IPS DF 4.7 (cell line): ENCODE measurements around the gene RHBDD2.
"Not testable (repeated sequence)": the region's sequence is repeated elsewhere in the genome, so short reads cannot be mapped to it uniquely, and the experiment has no call there.

ENCODE experiments used
- DNase-seq: peaks from one replicate; pipeline ENCODE4 v3.0.0-alpha.2; 2013; ENCODE audit warnings: low spot score; ENCODE audit errors: extremely low read depth

RHBDD2 gene

GRCh38 chr7:75878769-75879611 lies at the start of gene RHBDD2:
RHBDD2 (plus strand) TSS chr7:75879034; CDS start chr7:75879083, 49 bp downstream.
- peak; percentile 41 for DNase-seq

DNA sequence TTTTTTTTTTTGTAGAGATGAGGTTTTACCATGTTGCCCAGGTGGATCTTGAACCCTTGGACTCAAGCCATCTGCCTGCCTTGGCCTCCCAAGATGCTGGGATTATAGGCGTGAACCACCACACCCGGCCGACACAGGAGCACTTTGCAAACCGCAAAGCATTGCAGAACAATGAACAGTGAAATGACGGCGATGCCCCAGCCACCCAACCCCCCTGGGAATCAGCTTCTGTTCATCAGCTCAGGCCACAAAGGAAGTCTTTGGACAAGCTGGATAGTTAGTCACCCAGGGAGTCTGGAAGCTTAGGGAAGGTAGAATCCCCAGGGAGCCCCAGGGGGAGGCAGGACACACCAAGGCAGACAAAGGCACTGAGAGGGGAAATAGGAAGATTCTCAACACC lies 49.2 kb upstream of the RHBDD2 start:
- not testable (repeated sequence) for DNase-seq

DNA sequence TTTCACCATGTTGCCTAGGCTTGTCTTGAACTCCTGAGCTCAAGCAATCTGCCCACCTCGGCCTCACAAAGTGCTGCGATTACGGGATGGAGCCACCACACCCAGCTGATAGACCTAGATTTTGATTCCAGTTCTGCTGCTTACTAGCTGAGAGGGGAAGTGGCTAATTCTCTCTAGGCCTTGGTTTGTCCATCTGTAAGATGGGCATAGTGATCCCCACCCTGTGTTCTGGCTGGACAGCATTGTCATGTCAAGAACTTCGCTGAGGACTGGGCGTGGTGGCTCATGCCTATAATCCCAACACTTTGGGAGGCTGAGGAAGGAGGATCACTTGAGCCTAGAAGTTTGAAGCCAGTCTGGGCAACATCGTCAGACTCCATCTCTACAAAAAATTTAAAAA lies 47.9 kb upstream of the RHBDD2 start:
- no peak for DNase-seq

DNA sequence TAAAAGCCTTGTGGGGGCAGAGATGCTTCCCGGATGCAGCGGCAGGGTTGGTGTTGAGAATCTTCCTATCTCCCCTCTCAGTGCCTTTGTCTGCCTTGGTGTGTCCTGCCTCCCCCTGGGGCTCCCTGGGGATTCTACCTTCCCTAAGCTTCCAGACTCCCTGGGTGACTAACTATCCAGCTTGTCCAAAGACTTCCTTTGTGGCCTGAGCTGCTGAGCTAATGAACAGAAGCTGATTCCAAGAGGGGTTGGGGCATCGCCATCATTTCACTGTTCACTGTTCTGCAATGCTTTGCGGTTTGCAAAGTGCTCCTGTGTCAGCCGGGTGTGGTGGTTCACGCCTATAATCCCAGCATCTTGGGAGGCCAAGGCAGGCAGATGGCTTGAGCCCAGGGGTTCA lies 45.2 kb upstream of the RHBDD2 start:
- DNase-seq: not testable (repeated sequence)

DNA sequence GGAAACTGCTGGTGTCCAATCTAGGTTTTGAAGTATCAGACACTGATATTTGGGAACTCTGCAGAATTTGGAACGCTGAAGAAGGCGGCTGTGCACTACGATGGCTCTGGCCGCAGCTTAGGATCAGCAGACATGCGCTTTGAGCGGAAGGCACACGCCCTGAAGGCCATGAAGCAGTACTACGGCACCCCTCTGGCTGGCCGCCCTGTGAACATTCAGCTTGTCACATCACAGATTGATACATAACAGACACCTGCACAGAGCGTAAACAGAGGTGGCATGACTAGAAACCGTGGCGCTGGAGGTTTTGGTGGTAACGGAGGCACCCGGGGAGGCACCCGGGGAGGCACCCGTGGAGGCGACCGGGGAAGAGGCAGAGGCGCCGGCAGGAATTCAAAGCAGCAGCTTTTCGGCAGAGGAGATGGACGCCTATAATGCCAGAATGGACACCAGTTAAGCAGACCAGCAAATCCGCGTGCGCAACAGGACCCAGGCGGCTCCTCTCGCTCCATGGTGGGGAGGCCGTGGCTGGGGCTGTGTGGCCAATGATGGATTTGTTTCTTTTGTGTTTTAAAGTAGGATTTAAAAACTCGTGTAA lies 43.0 kb upstream of the RHBDD2 start:
- DNase-seq: no peak

DNA sequence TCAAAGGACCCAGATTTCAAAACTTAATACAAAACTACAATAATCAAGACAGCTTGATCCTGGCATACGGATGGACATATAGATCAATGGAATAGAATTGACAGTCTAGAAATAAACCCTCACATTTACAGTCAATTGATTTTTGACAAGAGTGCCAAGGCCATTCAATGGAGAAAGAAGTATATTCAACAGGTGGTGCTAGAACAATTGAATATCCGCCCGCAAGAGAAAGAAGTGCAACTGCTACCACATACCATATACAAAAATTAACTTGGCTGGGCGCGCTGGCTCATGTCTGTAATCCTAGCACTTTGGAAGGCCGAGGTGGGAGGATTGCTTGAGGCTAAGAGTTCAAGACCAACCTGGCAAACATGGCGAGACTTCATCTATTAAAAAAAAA lies 42.0 kb upstream of the RHBDD2 start:
- no peak for DNase-seq

- not testable (repeated sequence) for DNase-seq
Measured at GRCh38 chr7:75838281-75838930, 40.4 kb upstream of the RHBDD2 start.

GRCh38 chr7:75840029-75840428 lies 38.8 kb upstream of the RHBDD2 start:
- no peak for DNase-seq

- DNase-seq: no peak
Measured at GRCh38 chr7:75842836-75843446, 35.9 kb upstream of the RHBDD2 start.

DNA sequence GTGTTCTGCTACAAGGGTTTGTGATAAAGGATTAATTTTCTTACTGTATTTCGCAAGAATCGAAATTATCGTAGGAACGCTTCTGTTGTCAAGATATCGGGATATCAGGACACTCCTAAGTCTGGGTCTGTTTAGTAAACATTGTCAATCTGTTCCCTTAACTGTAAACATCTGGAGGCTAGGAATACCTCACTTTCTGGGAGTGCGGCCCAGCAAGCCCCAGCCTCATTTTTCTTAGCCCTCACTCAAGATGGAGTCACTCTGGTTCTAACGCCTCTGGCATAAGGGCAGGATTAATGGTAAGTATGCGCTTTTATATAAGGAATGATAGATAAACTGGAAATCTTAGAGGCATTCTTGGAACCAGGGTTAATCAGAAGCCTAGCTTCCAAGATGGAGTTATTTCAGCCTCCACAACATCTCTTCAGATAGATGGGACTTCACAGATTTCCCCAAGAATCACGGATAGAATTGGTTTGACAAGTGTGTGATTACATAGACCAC lies 35.2 kb upstream of the RHBDD2 start:
- DNase-seq: no peak

- DNase-seq: no peak
Measured at GRCh38 chr7:75844158-75844557, 34.7 kb upstream of the RHBDD2 start.

GRCh38 chr7:75845132-75845531 lies 33.7 kb upstream of the RHBDD2 start:
- DNase-seq: not testable (repeated sequence)

DNA sequence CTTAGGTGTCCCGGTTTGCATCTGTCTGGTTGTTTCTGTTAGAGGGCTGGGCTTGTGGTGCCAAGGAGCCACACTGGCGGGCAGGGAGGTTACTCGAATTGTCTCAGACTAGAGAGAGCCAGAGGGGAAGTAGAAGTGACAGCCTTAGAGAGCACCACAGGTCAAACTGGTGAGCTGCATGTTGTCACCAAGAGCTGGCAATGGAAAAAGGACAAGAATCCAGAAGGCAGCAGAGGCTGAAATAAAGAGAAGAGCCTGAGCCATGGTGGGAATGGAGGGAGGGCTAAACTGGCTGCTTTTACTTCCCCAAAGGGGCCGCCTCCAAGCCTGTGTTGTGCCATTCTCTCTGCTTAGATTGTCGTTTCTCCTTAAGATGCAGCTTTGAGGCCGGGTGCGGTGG lies 31.1 kb upstream of the RHBDD2 start:
- no peak for DNase-seq

DNA sequence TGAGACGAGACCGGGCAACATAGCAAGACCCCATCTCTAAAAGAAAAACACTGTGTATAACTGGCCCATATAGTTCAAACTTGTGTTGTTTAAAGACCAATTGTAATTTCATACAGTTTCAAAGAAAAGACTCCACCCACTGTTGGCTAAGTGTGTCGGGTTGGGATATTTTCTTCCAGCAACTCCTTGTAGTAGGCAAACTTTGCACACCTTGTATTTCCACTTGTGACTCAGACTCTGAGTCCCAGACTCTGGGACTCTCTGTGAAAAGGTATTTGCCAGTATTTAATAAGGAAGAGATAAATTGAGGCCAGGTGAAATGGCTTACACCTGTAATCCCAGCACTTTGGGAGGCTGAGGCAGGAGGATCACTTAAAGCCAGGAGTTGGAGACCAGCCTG lies 29.3 kb upstream of the RHBDD2 start:
- DNase-seq: no peak

DNA sequence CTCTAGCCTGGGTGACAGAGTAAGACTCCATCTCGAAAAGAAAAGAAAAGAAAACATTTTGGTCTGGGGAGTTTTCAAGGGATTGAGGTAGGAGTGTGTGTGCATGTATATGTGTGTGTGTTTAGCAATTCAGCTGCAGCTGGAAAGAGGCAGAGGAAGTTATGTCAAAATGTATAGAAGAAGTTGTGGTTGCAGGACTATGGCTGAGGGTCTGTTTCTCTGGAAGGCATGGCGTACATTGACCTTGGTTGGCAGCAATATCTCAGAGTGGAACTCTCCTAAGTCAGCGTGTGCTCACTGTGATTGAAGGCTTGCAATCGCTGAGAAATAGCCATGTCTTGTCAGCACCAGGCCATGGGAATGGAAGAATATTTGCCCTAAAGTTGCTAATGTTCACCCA lies 28.6 kb upstream of the RHBDD2 start:
- DNase-seq: no peak

- DNase-seq: no peak
Measured at GRCh38 chr7:75854233-75854632, 24.6 kb upstream of the RHBDD2 start.

DNA sequence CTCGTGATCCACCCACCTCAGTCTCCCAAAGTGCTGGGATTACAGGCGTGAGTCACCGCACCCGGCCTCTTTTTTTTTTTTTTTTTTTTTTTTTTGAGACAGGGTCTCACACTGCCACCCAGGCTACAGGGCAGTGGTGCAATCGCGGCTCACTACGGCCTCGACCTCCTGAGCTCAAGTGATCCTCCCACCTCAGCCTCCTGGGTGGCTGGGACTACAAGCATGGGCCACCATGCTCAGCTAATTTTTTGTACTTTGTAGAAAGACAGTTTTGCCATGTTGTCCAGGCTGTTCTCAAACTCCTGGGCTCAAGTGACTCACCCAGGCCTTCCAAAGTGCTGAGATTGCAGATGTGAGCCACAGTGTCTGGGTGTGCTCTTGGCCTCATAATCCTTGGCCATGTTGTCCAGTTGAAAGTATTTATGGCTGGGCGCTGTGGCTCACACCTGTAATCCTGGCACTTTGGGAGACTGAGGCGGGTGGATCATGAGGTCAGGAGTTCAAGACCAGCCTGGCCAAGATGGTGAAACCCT lies 24.0 kb upstream of the RHBDD2 start:
- not testable (repeated sequence) for DNase-seq

GRCh38 chr7:75856536-75856935 lies 22.3 kb upstream of the RHBDD2 start:
- no peak for DNase-seq

DNA sequence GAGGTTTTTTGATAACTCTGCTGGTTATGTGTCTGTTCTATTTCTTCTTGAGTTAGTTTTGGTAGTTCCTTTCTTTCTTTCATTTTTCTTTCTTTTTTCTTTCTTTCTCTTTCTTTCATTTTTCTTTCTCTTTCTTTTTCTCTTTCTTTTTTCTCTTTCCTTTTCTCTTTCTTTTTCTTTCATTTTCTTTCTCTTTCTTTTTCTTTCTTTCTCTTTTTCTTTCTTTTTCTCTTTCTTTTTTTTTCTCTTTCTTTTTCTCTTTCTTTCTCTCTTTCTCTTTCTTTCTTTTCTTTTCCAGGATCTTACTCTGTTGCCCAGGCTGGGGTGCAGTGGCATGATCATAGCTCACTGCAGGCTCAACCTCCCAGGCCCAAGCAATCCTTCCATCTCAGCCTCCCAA lies 20.4 kb upstream of the RHBDD2 start:
- no peak for DNase-seq

- DNase-seq: no peak
Measured at GRCh38 chr7:75861636-75862035, 17.2 kb upstream of the RHBDD2 start.

DNA sequence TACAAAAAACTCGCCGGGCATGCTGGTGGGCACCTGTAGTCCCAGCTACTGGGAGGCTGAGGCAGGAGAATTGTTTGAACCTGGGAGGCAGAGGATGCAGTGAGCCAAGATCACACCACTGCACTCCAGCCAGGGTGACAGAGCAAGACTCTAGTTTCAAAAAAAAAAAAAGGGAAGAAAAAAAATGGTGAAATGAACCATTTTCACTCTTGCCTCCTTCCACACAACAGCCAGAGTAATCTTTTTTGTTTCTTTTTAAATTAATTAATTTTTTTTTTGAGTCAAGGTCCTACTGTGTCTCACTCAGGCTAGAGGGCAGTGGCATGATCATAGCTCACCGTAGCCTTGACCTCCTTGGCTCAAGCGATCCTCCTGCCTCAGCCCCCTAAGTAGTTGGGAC lies 14.6 kb upstream of the RHBDD2 start:
- not testable (repeated sequence) for DNase-seq

DNA sequence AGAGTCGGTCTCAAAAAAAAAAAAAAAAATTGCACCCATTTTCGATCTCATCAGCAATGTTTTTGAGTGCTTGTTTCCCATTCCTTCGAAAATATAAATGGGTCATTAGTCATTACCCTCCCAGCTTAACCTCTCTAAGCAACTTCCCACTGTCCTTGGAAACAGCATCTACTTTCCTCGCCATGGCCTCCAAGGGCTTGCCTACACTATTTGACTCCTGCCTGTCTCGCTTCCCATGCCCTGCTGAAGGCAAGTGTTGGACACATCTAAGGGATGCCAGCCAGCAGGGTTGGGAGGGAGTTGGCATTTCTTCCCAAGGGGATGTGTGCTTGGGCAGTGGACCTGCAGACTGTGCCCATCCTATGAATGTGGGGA lies 12.7 kb upstream of the RHBDD2 start:
- no peak for DNase-seq
